HepG2 (cell line): ENCODE data around the gene AGAP3. TPM values are rescaled to one million over a fixed set of nuclear protein-coding genes. Genes with fewer than 3 reads are reported as not detected.

ENCODE experiments used
- BCL6 ChIP-seq: IDR thresholded peaks from 2 replicates; pipeline ENCODE4 v1.6.1; 2016; ENCODE audit warnings: missing genetic modification reagents, missing compliant biosample characterization
- CENPX ChIP-seq: sonication (generic); formaldehyde crosslinking; IDR thresholded peaks from 2 replicates; pipeline ENCODE4 v1.9.0; 2021; ENCODE audit warnings: mild to moderate bottlenecking, missing genetic modification reagents, moderate library complexity
- DZIP1 ChIP-seq: sonication (generic); formaldehyde crosslinking; IDR thresholded peaks from 2 replicates; pipeline ENCODE4 v1.5.0; 2020; ENCODE audit warnings: mild to moderate bottlenecking, missing genetic modification reagents
- FOXA1 ChIP-seq, 2 experiments: fragments of 450-650 bp in 1 of 2; sonication (generic) in 1 of 2; formaldehyde crosslinking in 1 of 2; IDR thresholded peaks; 2 replicates each; pipeline versions ENCODE4 v1.4.0 to v1.6.1; 2016 to 2020; ENCODE audit warnings: missing genetic modification reagents in 1 of 2
- FUBP1 ChIP-seq: sonication (generic); formaldehyde crosslinking; IDR thresholded peaks from 2 replicates; pipeline ENCODE4 v1.5.1; 2020; ENCODE audit warnings: missing genetic modification reagents, mild to moderate bottlenecking, borderline replicate concordance
- GATAD1 ChIP-seq: IDR thresholded peaks from 2 replicates; pipeline ENCODE4 v1.6.1; 2016; ENCODE audit warnings: missing genetic modification reagents, missing compliant biosample characterization
- HNF4G ChIP-seq, 2 experiments: sonication (generic) in 1 of 2; formaldehyde crosslinking in 1 of 2; IDR thresholded peaks; 2 replicates each; pipeline versions ENCODE4 v1.4.0 to v1.6.1; 2011 to 2020; ENCODE audit warnings: borderline replicate concordance in 2 of 2, low read depth in 2 of 2, mild to moderate bottlenecking in 2 of 2, low read length in 1 of 2, missing genetic modification reagents in 1 of 2, moderate library complexity in 1 of 2
- IKZF1 ChIP-seq: fragments of 450-650 bp; IDR thresholded peaks from 2 replicates; pipeline ENCODE4 v1.7.1; 2016
- IRF1 ChIP-seq: sonication (generic); formaldehyde crosslinking; IDR thresholded peaks from 2 replicates; pipeline ENCODE4 v1.4.0; 2020; ENCODE audit warnings: low read depth, mild to moderate bottlenecking, missing genetic modification reagents
- ISX ChIP-seq: sonication (generic); formaldehyde crosslinking; conservative IDR thresholded peaks from 2 replicates; pipeline ENCODE4 v1.5.0; 2020; ENCODE audit warnings: missing genetic modification reagents
- KLF13 ChIP-seq: sonication (generic); formaldehyde crosslinking; IDR thresholded peaks from 2 replicates; pipeline ENCODE4 v1.4.0; 2020; ENCODE audit warnings: mild to moderate bottlenecking, missing genetic modification reagents
- NCOR1 ChIP-seq: fragments of 200-600 bp; sonication (generic); IDR thresholded peaks from 2 replicates; pipeline ENCODE4 v1.7.0; 2017; ENCODE audit warnings: antibody characterized with exemption, low read length, borderline replicate concordance
- RFXANK ChIP-seq: IDR thresholded peaks from 2 replicates; pipeline ENCODE4 v1.6.1; 2016
- RORA ChIP-seq: sonication (generic); formaldehyde crosslinking; IDR thresholded peaks from 2 replicates; pipeline ENCODE4 v1.5.0; 2020; ENCODE audit warnings: mild to moderate bottlenecking, missing genetic modification reagents, moderate library complexity
- SAFB2 ChIP-seq: sonication (generic); formaldehyde crosslinking; IDR thresholded peaks from 2 replicates; pipeline ENCODE4 v1.5.1; 2020; ENCODE audit warnings: missing genetic modification reagents, low read depth, mild to moderate bottlenecking, borderline replicate concordance
- SETDB1 ChIP-seq: sonication (generic); formaldehyde crosslinking; IDR thresholded peaks from 2 replicates; pipeline ENCODE4 v1.5.1; 2020; ENCODE audit warnings: missing genetic modification reagents, mild to moderate bottlenecking, borderline replicate concordance
- SMAD3 ChIP-seq: sonication (generic); formaldehyde crosslinking; IDR thresholded peaks from 2 replicates; pipeline ENCODE4 v1.4.0; 2020; ENCODE audit warnings: missing genetic modification reagents
- SMAD9 ChIP-seq: sonication (generic); formaldehyde crosslinking; IDR thresholded peaks from 2 replicates; pipeline ENCODE4 v1.5.1; 2020; ENCODE audit warnings: mild to moderate bottlenecking, missing genetic modification reagents
- SP5 ChIP-seq: IDR thresholded peaks from 2 replicates; pipeline ENCODE4 v1.6.1; 2016; ENCODE audit warnings: low read depth, borderline replicate concordance
- ZNF354B ChIP-seq: sonication (generic); formaldehyde crosslinking; IDR thresholded peaks from 2 replicates; pipeline ENCODE4 v1.8.0; 2022; ENCODE audit warnings: mild to moderate bottlenecking, missing genetic modification reagents
- ZNF546 ChIP-seq: sonication (generic); formaldehyde crosslinking; conservative IDR thresholded peaks from 2 replicates; pipeline ENCODE4 v1.8.1; 2023; ENCODE audit warnings: mild to moderate bottlenecking, missing genetic modification reagents
- ZNF800 ChIP-seq: sonication (generic); formaldehyde crosslinking; IDR thresholded peaks from 2 replicates; pipeline ENCODE4 v1.4.0; 2020; ENCODE audit warnings: missing genetic modification reagents
- ZNF816 ChIP-seq: sonication (generic); formaldehyde crosslinking; IDR thresholded peaks from 2 replicates; pipeline ENCODE4 v1.8.0; 2022; ENCODE audit warnings: missing genetic modification reagents, mild to moderate bottlenecking, borderline replicate concordance
- polyA plus RNA-seq, 8 experiments: library from polyadenylated mRNA; depleted of rRNA in 3 of 8; stranded (reverse) in 7 of 8; unstranded in 1 of 8; fragments of >200 nt; fragmentation: Illumina TruSeq in 4 of 8; extraction: Trizol in 4 of 8; gene quantifications; 2 replicates each; pipeline versions ENCODE4 v1.2.1 to v1.2.3, GENCODE V29; 2011 to 2016; ENCODE audit warnings: low read depth in 4 of 8, missing spikeins in 1 of 8, mixed read lengths in 1 of 8; ENCODE audit not compliant: insufficient read depth in 1 of 8
- total RNA-seq, 5 experiments: library from RNA; depleted of rRNA; stranded (reverse); fragments of >200 nt; fragmentation: Illumina TruSeq; extraction: Trizol; gene quantifications; 2 replicates each; pipeline ENCODE4 v1.2.3, GENCODE V29; 2016; ENCODE audit warnings: low read depth in 1 of 5

Gene AGAP3
- total and polyA plus RNA-seq, 2 of the 13 experiments (the other 11 are each of a cell fraction or from before 2014, with no cell fraction given), result 31.3 to 61.4 TPM

GRCh38 chr7:151087245-151088018 is 1.2 kb downstream of the AGAP3 start (continued):
- no peak for TF ChIP-seq FOXA1 (IDR thresholded peaks at IDR 0.05)
- peak; percentile 11; the same call in 1 of the 2 replicates for TF ChIP-seq FOXA1 (CRISPR knock-in tag; IDR thresholded peaks at IDR 0.05)
- no peak for TF ChIP-seq IRF1
- TF ChIP-seq SMAD9 (CRISPR knock-in tag), result no peak
- no peak for TF ChIP-seq RORA
- no peak for TF ChIP-seq FUBP1 (CRISPR knock-in tag)
- no peak for TF ChIP-seq CENPX
- no peak for TF ChIP-seq ISX
- no peak for TF ChIP-seq SAFB2 (CRISPR knock-in tag)
- no peak for TF ChIP-seq RFXANK (CRISPR knock-in tag)
- TF ChIP-seq ZNF546 (CRISPR knock-in tag), result no peak
- TF ChIP-seq SMAD3, result no peak
- TF ChIP-seq NCOR1, result no peak
- TF ChIP-seq IKZF1, result no peak
- no peak for TF ChIP-seq SETDB1 (CRISPR knock-in tag)
- no peak for TF ChIP-seq KLF13 (CRISPR knock-in tag)
- TF ChIP-seq ZNF354B (CRISPR knock-in tag), result no peak
- TF ChIP-seq DZIP1 (CRISPR knock-in tag), result no peak; the same call in 1 of the 2 replicates
- TF ChIP-seq ZNF800, result no peak
- no peak for TF ChIP-seq GATAD1 (CRISPR knock-in tag)
- peak; percentile 42 for TF ChIP-seq HNF4G (IDR thresholded peaks at IDR 0.05; ENCODE audit: borderline replicate concordance, low read depth, low read length)
- no peak; the same call in 1 of the 2 replicates for TF ChIP-seq HNF4G (CRISPR knock-in tag; IDR thresholded peaks at IDR 0.05; ENCODE audit: borderline replicate concordance, low read depth)
- no peak for TF ChIP-seq BCL6 (CRISPR knock-in tag)
- peak; percentile 16; the same call in 1 of the 2 replicates for TF ChIP-seq SP5 (CRISPR knock-in tag)
- TF ChIP-seq ZNF816 (CRISPR knock-in tag), result no peak
